NOMO-1 treated with dmso at 0.1 percent for 144 hours (cell line): ENCODE results near the gene NOP53.
A peak's percentile ranks its signal among the peaks of the same experiment; 100 is the strongest.
"Not testable (repeated sequence)": the region's sequence is repeated elsewhere in the genome, so short reads cannot be mapped to it uniquely, and the experiment has no call there.

ENCODE experiments used
- DNase-seq: peaks from one replicate; lab custom pipeline; 2025; ENCODE audit not compliant: unreplicated experiment; lab: John Stamatoyannopoulos, UW

NOP53 gene

GRCh38 chr19:47716270-47716937 lies 28.9 kb upstream of the NOP53 start:
- DNase-seq, result no peak

GRCh38 chr19:47718415-47719046 lies 26.8 kb upstream of the NOP53 start:
- not testable (repeated sequence) for DNase-seq

- no peak for DNase-seq
Measured at GRCh38 chr19:47719047-47719859, 26.1 kb upstream of the NOP53 start.

- no peak for DNase-seq
Measured at GRCh38 chr19:47720669-47721422, 24.5 kb upstream of the NOP53 start.

GRCh38 chr19:47723581-47723940 lies 21.8 kb upstream of the NOP53 start:
- peak; percentile 58 for DNase-seq

GRCh38 chr19:47725759-47726401 lies 19.5 kb upstream of the NOP53 start:
- DNase-seq, result peak; percentile 76

- DNase-seq, result peak; percentile 16
Measured at GRCh38 chr19:47726467-47726866, 18.9 kb upstream of the NOP53 start.

- not testable (repeated sequence) for DNase-seq
Measured at GRCh38 chr19:47728295-47728694, 17.1 kb upstream of the NOP53 start.

- DNase-seq, result no peak
Measured at GRCh38 chr19:47729468-47729798, 15.9 kb upstream of the NOP53 start.

- DNase-seq, result no peak
Measured at GRCh38 chr19:47729799-47730520, 15.4 kb upstream of the NOP53 start.

GRCh38 chr19:47730521-47730889 lies 14.8 kb upstream of the NOP53 start:
- no peak for DNase-seq

GRCh38 chr19:47730910-47731309 lies 14.4 kb upstream of the NOP53 start:
- DNase-seq, result no peak

GRCh38 chr19:47735131-47735530 lies 10.2 kb upstream of the NOP53 start:
- DNase-seq, result no peak

GRCh38 chr19:47740866-47741519 lies 4.4 kb upstream of the NOP53 start:
- no peak for DNase-seq

- no peak for DNase-seq
Measured at GRCh38 chr19:47741544-47742140, 3.7 kb upstream of the NOP53 start.

- no peak for DNase-seq
Measured at GRCh38 chr19:47742634-47743033, 2.7 kb upstream of the NOP53 start.

- not testable (repeated sequence) for DNase-seq
Measured at GRCh38 chr19:47746129-47746528, 783 bp downstream of the NOP53 start.

- no peak for DNase-seq
Measured at GRCh38 chr19:47749326-47749725, 4.0 kb downstream of the NOP53 start.

- no peak for DNase-seq
Measured at GRCh38 chr19:47750752-47751151, 5.4 kb downstream of the NOP53 start.
